ENCODE results near the gene RPS6KA2.

The RPS6KA2 gene

DNA sequence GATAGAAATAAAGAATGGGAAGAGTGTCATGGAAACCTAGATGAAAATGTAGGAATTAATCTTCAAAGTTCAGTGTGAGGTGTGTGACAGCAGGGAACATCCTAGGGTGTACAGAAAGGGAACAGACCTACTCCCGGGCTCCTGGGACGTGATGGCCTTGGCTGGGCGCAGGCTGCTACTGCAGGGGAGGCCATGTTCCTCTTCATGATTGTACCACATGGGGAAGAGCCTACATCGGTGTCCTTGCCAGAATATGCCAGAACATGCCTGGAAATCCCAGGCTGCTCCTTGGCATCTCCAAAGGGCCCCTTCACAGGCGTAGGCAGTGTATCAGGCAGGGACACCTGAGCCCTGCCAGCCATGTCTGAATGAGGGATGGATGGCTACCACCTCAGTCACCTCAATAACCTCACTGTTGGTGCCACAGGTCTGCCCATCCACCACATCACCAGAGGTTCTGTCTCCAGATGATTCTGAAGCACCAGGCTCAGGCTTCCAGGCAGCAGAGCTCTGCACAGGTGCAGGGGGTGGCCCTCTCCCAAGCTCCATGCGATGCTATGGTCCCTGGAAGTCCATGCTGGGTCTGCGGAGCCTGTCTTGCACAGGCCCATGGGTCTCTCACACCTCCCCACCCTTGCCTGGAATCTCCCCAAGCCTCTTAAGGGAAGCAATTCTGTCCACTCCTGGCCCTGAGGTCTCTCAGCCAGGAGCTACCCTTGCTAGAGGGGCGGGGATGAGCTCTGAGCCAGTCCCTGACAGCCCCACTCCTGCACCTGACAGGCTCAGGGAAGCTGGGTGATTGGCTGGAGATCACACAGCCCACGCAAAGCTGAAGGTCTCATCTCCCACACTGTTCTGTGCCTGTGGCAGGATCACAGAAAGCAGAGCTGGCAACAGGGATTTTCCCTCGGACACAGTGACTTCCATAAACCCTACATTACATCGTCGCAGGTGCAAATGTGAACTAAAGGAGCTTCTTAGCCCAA, 60.7 kb downstream of the RPS6KA2 start:
- no peak overlapping the region for H3K4me3 ChIP-seq (ENCODE audit: low read length)
- TF ChIP-seq, protein P1, sequence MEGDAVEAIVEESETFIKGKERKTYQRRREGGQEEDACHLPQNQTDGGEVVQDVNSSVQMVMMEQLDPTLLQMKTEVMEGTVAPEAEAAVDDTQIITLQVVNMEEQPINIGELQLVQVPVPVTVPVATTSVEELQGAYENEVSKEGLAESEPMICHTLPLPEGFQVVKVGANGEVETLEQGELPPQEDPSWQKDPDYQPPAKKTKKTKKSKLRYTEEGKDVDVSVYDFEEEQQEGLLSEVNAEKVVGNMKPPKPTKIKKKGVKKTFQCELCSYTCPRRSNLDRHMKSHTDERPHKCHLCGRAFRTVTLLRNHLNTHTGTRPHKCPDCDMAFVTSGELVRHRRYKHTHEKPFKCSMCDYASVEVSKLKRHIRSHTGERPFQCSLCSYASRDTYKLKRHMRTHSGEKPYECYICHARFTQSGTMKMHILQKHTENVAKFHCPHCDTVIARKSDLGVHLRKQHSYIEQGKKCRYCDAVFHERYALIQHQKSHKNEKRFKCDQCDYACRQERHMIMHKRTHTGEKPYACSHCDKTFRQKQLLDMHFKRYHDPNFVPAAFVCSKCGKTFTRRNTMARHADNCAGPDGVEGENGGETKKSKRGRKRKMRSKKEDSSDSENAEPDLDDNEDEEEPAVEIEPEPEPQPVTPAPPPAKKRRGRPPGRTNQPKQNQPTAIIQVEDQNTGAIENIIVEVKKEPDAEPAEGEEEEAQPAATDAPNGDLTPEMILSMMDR (conservative IDR thresholded peaks at IDR 0.05; ENCODE audit: low read length), result no peak
- DNase-seq (ENCODE audit: low read depth), result no peak

DNA sequence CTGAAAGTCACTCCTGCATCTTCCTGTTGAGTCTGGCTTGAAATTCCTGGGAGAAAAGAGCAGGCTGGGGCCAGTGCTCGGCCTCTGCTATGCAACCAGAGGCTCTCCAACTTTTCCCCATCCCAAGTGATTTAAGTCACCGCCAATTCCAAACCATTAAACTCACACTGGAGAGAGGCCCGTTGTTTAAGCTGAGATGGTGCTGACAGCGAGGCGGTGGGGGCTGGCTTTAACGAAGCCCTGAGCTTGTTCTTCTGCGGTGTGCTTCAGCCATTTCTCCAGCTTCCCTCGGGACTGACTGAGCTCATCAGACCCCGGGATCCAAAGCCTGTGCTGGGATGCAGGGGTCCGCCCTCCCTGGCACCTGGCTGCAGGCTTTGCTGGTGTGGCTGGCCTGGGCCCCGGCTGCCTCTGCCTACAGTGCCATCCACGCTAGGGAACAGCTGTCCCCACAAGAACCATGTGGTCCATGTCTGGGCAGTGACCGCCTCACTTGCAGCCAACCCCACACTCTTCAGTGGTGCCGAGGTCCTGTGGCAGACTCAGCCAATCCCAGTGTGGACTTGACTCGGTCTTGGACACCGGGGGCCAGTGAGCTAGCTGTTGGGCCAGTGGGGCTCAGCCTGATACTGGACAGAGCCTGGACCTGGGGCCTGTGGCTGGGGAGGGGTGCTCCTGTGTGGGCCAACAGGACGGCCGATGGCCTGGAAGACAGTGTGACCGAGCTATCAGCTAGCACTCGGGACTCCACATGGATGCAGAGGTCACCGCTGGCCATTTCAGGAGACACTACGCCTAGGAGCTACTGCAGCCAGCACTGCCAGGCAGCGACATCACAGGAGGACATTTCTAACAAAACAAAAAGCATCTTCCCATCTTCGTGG, 61.7 kb downstream of the RPS6KA2 start:
- TF ChIP-seq, protein P1 (conservative IDR thresholded peaks at IDR 0.05; ENCODE audit: low read length), result no peak
- no peak for DNase-seq (ENCODE audit: low read depth)
- H3K4me3 ChIP-seq (ENCODE audit: low read length), result no peak overlapping the region

DNA sequence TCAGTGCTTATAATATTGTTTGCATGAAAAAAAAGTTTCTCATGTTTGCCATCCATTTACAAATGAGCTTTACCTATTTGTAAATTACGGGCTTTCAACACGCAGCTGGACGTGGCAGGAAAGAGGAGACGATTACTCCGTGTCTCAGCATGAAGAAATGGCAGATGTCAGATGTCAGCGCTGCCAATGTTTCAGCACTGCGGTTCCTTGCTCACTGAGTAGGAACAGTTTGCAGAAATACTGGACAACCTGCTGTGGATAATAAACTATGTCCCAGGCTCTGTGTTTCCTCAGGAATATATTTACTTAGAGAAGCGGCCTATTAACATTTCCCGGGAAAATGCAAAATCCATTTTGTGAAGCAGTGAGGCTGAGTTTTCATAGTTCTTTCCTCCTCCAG, 63.2 kb downstream of the RPS6KA2 start:
- DNase-seq (ENCODE audit: low read depth), result no peak
- no peak overlapping the region for H3K4me3 ChIP-seq (ENCODE audit: low read length)
- TF ChIP-seq, protein P1 (conservative IDR thresholded peaks at IDR 0.05; ENCODE audit: low read length), result no peak

DNA sequence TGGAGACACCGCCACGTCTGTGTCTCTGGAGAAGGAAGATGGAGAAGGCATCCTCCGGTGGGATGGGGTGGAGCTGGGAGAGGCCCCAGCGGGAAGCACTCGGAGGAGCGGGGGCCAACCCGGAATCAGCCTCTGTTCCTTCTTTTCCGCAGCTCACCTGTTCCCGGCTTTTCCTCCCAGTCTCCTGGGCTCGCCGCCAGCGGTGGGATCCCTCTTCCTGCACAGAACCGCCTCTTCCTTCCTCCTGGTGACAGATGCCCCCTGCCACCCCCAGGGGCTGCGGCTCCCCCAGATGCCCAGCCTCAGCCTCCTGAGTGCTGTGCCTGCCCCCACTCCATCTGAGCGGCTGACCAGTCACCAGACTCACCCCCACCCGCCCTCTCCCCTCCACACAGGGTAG, 63.9 kb downstream of the RPS6KA2 start:
- DNase-seq (ENCODE audit: low read depth), result no peak
- no peak overlapping the region for H3K4me3 ChIP-seq (ENCODE audit: low read length)
- TF ChIP-seq, protein P1 (conservative IDR thresholded peaks at IDR 0.05; ENCODE audit: low read length), result no peak

DNA sequence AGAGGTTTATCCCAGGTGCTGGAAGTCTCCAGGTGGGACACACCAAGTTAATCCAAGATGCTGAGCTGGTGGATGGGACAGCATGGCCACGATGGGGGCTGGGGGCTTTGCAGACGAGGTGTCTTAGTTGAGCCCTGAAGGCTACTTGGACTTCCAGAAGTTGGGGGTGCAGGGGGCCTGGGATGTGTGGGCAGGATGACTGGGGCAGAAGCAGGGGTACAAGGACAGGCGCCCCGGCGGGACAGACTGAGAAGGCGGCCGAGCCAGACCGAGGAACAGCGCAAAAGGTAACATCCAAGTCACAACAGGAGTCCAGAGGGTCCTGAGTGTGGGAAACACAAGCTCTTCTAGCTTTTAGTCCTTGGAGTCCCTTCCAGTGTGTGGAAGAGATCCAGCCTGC, 64.3 kb downstream of the RPS6KA2 start:
- TF ChIP-seq, protein P1 (conservative IDR thresholded peaks at IDR 0.05; ENCODE audit: low read length), result no peak
- no peak overlapping the region for H3K4me3 ChIP-seq (ENCODE audit: low read length)
- DNase-seq (ENCODE audit: low read depth), result no peak

DNA sequence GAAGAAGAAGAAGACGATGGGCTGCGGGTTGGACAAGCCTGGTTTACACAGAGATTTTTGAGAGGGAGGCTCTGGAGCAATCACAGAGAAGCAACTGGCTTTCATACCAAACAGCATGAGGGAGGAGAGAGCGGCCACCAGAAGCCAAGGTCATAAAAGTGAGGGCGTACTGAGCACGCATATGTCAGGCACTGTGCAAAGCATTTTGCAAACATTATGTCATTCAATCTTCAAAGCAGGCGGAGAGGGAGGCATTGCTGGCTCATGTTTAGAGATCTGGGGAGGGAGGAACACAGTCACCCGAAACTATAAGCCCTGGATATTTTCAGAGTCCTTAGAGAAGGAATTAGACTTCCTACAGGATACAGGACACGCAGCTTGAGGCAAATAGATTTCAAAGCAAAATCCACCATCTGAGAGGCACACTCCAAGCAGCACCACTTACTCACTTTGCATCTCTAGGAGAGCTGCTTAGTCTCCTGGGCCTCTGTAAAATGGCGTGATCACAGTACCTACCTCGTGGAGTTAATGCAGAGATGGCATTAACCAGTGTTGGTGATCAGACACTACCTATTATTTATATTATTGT, 65.2 kb downstream of the RPS6KA2 start:
- DNase-seq (ENCODE audit: low read depth), result peak; percentile 91
- TF ChIP-seq, protein P1 (conservative IDR thresholded peaks at IDR 0.05; ENCODE audit: low read length), result no peak
- H3K4me3 ChIP-seq (ENCODE audit: low read length), result no peak overlapping the region

Measured in AG10803 (cell line).